OCI-M2 (cell line): ENCODE results near the gene COL5A1.

ENCODE experiments used
- DNase-seq: peaks from one replicate; lab custom pipeline; 2025; ENCODE audit not compliant: unreplicated experiment; lab: John Stamatoyannopoulos, UW

The COL5A1 gene

GRCh38 chr9:134641173-134641989 is at the start of gene COL5A1:
Gene COL5A1, plus strand, starts transcription at chr9:134641803. Its CDS starts 385 bp downstream, at chr9:134642188.
- DNase-seq, result no peak

- DNase-seq, result no peak
Observed at GRCh38 chr9:134592018-134592818, 49.4 kb upstream of the COL5A1 start.

GRCh38 chr9:134592819-134593200 is 48.8 kb upstream of the COL5A1 start:
- no peak for DNase-seq

GRCh38 chr9:134593286-134594077 is 48.1 kb upstream of the COL5A1 start:
- DNase-seq, result no peak

- no peak for DNase-seq
Observed at GRCh38 chr9:134594078-134594941, 47.3 kb upstream of the COL5A1 start.

GRCh38 chr9:134595014-134595413 is 46.6 kb upstream of the COL5A1 start:
- no peak for DNase-seq

GRCh38 chr9:134597041-134597913 is 44.3 kb upstream of the COL5A1 start:
- DNase-seq, result no peak

GRCh38 chr9:134597957-134598883 is 43.4 kb upstream of the COL5A1 start:
- no peak for DNase-seq

GRCh38 chr9:134598884-134599245 is 42.7 kb upstream of the COL5A1 start:
- DNase-seq, result no peak

GRCh38 chr9:134600371-134600770 is 41.2 kb upstream of the COL5A1 start:
- DNase-seq, result no peak

- DNase-seq, result no peak
Observed at GRCh38 chr9:134600836-134601638, 40.6 kb upstream of the COL5A1 start.

GRCh38 chr9:134601764-134602163 is 39.8 kb upstream of the COL5A1 start:
- DNase-seq, result no peak

- DNase-seq, result no peak
Observed at GRCh38 chr9:134602547-134603362, 38.8 kb upstream of the COL5A1 start.

GRCh38 chr9:134604834-134605233 is 36.8 kb upstream of the COL5A1 start:
- DNase-seq, result no peak

GRCh38 chr9:134605351-134605965 is 36.1 kb upstream of the COL5A1 start:
- no peak for DNase-seq

GRCh38 chr9:134605966-134606357 is 35.6 kb upstream of the COL5A1 start:
- DNase-seq, result no peak
